Heart left ventricle (tissue), 13 donors: ENCODE results near the gene CSTF3.

Source experiments
- POLR2A ChIP-seq, 2 donors: fragments of 450-650 bp; IDR thresholded peaks; one replicate each; pipeline ENCODE4 v1.6.1; 2017; ENCODE audit warnings: antibody characterized with exemption in 2 of 2, mild to moderate bottlenecking in 2 of 2, moderate library complexity in 2 of 2
- TF ChIP-seq, protein P1 (sequence below), 12 donors: fragments of 200-600 bp; sonication (generic) in 4 of 12; IDR thresholded peaks; one replicate each; pipeline versions ENCODE4 v1.5.0 to v1.8.0; 2018 to 2022; ENCODE audit warnings: antibody characterized with exemption in 12 of 12, mild to moderate bottlenecking in 5 of 12
- donor health status: ischemic (EF 13 %, LVEDD 7.1; RV severe dilation, severe dysfunction).
- donor health status: DM: no; HTN: yes; CAD: no.
- donor health status: DM: no; HTN: no; CAD: no.
- donor health status: ischemic (EF 25% LVEDD 6.9; RV normal size, moderate dysfunction).
- donor health status: ischemic (EF 25% LVEDD 5.7; RV mildly dilated, moderate dysfunction).
- donor health status: ischemic (EF 35%, LVEDD 5.7; RV mildly dilated, moderate dysfunction).
- donor health status: nonischemic (EF 11% LVEDD 7.7; RV severe dilation, severe dysfunction).
- donor health status: DM: yes; HTN: yes; CAD: no.
- donor health status: PGD.
- donor health status: ischemic (EF 29% LVEDD 5.4; RV normal size, mild dysfunction).
- donor health status: nonischemic (EF 23%, LVEDD 6.1; RV moderate dilation, normal function).

DNA sequence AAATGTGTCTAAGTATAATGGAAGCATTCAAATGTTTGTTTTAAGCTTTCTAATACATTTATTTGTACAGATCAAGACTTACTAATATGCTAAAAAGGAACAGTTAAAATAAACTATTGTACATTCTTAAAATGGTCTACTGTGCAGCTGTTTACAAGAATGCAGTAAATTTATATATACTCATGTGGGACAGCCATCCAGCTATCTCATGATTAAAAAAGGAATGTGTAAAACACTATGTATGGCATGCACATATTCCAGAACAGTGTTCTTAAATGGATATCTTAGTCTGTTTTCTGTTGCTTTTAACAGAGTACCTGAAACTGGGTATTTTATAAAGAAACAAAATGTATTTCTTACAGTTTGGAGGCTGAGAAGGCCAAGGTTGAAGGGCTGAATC is 30.2 kb upstream of the CSTF3 start:
- TF ChIP-seq, protein P1, sequence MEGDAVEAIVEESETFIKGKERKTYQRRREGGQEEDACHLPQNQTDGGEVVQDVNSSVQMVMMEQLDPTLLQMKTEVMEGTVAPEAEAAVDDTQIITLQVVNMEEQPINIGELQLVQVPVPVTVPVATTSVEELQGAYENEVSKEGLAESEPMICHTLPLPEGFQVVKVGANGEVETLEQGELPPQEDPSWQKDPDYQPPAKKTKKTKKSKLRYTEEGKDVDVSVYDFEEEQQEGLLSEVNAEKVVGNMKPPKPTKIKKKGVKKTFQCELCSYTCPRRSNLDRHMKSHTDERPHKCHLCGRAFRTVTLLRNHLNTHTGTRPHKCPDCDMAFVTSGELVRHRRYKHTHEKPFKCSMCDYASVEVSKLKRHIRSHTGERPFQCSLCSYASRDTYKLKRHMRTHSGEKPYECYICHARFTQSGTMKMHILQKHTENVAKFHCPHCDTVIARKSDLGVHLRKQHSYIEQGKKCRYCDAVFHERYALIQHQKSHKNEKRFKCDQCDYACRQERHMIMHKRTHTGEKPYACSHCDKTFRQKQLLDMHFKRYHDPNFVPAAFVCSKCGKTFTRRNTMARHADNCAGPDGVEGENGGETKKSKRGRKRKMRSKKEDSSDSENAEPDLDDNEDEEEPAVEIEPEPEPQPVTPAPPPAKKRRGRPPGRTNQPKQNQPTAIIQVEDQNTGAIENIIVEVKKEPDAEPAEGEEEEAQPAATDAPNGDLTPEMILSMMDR (IDR thresholded peaks at IDR 0.05), result no peak
- no peak for TF ChIP-seq POLR2A (IDR thresholded peaks at IDR 0.05)
